Right lobe of liver (tissue), 4 donors: Measurements from ENCODE around the gene MRPL11.

Source experiments
- CTCF ChIP-seq, 4 donors: fragments of 200-600 bp in 3 of 4; fragments of 450-650 bp in 1 of 4; IDR thresholded peaks; one replicate each; pipeline versions ENCODE4 v1.5.1 to v1.8.0; 2016 to 2022; ENCODE audit warnings: antibody characterized with exemption in 4 of 4, mild to moderate bottlenecking in 2 of 4
- POLR2A ChIP-seq: fragments of 450-650 bp; IDR thresholded peaks from one replicate; pipeline ENCODE4 v1.6.1; 2017; ENCODE audit warnings: antibody characterized with exemption, mild to moderate bottlenecking
- donor health status: DM: no; HTN: no; CAD: no.
- donor health status: DM: no; HTN: no; CAD: no.
- donor health status: DM: no; HTN: yes; CAD: no.

DNA sequence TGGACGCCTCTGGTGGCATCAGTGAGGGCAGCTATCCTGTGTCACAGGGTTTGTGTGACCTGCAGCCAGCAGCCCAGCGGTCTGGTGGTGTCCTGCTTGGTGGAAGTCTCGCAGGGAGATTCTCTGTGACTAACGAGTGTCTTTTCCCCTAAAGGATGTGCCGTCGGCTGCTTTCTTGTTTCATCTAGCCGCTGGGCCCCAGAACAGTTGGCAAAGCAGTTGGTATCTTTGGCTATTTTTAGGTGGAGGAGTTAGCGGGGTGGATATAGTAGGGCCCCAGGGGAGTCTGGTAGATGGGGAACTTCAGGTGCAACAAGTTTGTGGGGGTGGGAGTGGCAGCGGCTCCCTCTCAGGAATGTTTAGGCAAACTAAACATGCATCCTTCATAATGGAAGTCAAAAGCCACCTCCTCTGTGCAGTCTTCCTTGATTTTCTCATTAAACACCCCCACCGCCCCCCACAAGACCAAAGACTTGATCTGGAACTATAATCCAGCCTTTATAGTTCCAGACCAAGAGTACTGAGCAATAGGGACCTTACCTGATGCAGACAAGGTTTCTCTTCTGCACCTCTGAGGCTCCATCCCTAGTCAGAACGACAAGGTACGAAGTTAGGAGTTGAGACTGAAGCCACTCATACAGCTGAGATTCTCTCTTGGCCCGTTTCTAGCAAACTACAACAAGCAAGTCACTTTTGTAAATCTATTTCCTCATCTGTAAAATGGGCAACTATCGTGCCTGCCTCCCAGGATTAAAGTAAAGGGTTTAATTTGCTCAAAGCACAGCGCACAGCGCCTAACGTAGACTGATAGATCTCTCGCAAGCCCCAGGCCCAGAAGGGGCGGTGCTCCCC is 27.0 kb upstream of the MRPL11 start:
- TF ChIP-seq CTCF (IDR thresholded peaks at IDR 0.05) (no peak), POLR2A (no peak)
